ENCODE measurements around the gene LYSET. TPM values are rescaled to one million over a fixed set of nuclear protein-coding genes. Genes with fewer than 3 reads are reported as not detected.

LYSET gene
- total and polyA plus RNA-seq, 3 donors from 2014 or later = 11.1 to 15.2 (median 11.9) TPM

GRCh38 chr14:93199031-93199430 lies 13.9 kb downstream of the LYSET start:
- no peaks in the 10 kb centered on the region for H3K36me3 ChIP-seq (ENCODE audit: low read depth, missing control alignments)
- H3K4me3 ChIP-seq = no peak overlapping the region
- no peaks in the 10 kb centered on the region for H3K4me1 ChIP-seq
- no peaks in the 10 kb centered on the region for H3K9me3 ChIP-seq
- no peak overlapping the region for H3K27ac ChIP-seq
- H3K27me3 ChIP-seq = no peaks in the 10 kb centered on the region
- intact Hi-C loops (cut with DNase I; ENCODE audit: low total_unique reads) = no loop called here
- TF ChIP-seq, protein P1, sequence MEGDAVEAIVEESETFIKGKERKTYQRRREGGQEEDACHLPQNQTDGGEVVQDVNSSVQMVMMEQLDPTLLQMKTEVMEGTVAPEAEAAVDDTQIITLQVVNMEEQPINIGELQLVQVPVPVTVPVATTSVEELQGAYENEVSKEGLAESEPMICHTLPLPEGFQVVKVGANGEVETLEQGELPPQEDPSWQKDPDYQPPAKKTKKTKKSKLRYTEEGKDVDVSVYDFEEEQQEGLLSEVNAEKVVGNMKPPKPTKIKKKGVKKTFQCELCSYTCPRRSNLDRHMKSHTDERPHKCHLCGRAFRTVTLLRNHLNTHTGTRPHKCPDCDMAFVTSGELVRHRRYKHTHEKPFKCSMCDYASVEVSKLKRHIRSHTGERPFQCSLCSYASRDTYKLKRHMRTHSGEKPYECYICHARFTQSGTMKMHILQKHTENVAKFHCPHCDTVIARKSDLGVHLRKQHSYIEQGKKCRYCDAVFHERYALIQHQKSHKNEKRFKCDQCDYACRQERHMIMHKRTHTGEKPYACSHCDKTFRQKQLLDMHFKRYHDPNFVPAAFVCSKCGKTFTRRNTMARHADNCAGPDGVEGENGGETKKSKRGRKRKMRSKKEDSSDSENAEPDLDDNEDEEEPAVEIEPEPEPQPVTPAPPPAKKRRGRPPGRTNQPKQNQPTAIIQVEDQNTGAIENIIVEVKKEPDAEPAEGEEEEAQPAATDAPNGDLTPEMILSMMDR (IDR thresholded peaks at IDR 0.05) = no peak
- no peak for TF ChIP-seq POLR2A (IDR thresholded peaks at IDR 0.05)
- 82 to 91% methylated on average over 4 of the region's 4 CpGs for WGBS, 2 donors
- no peak for DNase-seq

GRCh38 chr14:93200553-93200952 lies 15.4 kb downstream of the LYSET start:
- intact Hi-C loops (cut with DNase I; ENCODE audit: low total_unique reads) = no loop called here
- 93 to 95% methylated on average over 5 of the region's 5 CpGs for WGBS, 2 donors

DNA sequence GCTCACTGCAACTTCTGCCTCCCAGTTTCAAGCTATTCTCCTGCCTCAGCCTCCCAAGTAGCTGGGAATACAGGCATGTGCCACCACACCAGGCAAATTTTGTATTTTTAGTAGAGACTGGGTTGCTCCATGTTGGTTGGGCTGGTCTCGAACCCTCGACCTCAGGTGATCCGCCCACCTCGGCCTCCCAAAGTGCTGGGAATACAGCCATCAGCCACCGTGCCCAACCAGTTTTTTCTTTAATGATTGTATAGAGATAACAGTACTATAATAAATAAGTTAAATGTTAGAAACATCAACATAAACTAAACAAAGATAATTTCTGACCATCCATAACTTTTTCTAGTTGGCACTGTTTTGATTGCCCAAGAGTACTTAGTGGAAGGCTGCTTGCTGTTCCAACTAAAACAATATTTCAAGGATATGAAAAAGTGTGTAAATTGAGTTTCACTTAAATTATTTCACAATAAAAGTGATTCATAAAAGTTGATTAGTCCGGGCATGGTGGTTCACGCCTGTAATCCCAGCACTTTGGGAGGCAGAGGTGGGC lies 16.1 kb downstream of the LYSET start:
- no peaks in the 10 kb centered on the region for H3K27me3 ChIP-seq
- TF ChIP-seq, protein P1 (IDR thresholded peaks at IDR 0.05) = no peak
- no peak for TF ChIP-seq POLR2A (IDR thresholded peaks at IDR 0.05)
- no peaks in the 10 kb centered on the region for H3K9me3 ChIP-seq
- DNase-seq = no peak
- no peak overlapping the region for H3K27ac ChIP-seq
- intact Hi-C loops (cut with DNase I; ENCODE audit: low total_unique reads) = no loop called here
- no peaks in the 10 kb centered on the region for H3K36me3 ChIP-seq (ENCODE audit: low read depth, missing control alignments)
- WGBS, 2 donors = 84 to 94% methylated on average over 7 of the region's 7 CpGs
- H3K4me3 ChIP-seq = no peak overlapping the region
- peaks cover 3% of the 10 kb centered on the region for H3K4me1 ChIP-seq

More at GRCh38 chr14:93200553-93200952, 15.4 kb downstream of the LYSET start:
- Histone ChIP-seq H3K27me3 (no peaks in the 10 kb centered on the region), H3K4me1 (no peaks in the 10 kb centered on the region), H3K36me3 (ENCODE audit: low read depth, missing control alignments) (no peaks in the 10 kb centered on the region), H3K27ac (no peak overlapping the region), H3K9me3 (no peaks in the 10 kb centered on the region), H3K4me3 (no peak overlapping the region)
- TF ChIP-seq, protein P1 (IDR thresholded peaks at IDR 0.05) = no peak
- no peak for TF ChIP-seq POLR2A (IDR thresholded peaks at IDR 0.05)
- no peak for DNase-seq

DNA sequence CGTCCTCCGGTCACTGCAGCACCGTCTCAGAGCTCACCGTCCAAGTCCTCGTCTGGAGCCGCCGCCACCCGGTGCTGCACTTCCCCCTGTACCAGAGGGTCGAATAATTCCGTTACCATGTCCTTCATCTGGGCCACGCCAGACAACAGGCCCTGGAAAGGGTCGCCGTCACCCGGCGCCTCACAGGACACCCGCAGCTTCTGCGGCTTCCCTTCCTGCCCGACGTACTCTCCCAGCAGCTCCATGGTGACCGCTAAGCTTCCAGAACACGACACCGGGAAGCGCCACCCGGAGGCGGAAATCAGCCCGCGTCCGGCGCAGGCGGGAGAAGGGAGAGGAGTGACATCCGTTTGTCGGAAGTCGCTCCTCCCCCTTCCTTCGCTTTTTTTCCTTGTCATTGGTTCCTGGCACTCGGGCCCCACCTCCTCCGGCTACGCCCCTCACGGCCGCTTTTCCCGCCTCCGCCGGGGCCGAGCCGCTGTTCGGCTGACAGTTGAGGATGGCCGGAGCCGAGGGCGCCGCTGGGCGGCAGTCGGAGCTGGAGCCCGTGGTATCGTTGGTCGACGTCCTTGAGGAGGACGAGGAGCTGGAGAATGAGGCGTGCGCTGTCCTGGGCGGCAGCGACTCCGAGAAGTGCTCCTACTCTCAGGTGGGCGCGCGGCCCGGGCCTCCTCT lies 21.8 kb downstream of the LYSET start, which contains the start of the genes GON7 and UBR7:
Gene GON7 (minus strand): TSS at position 273 of the 675 bp plus-strand sequence. CDS start 28 bp downstream, at position 245.
Gene UBR7 (plus strand): TSS at position 464 of the 675 bp plus-strand sequence. CDS start 36 bp downstream, at position 500.
- peak; percentile 50 for TF ChIP-seq POLR2A (IDR thresholded peaks at IDR 0.05)
- TF ChIP-seq, protein P1 (IDR thresholded peaks at IDR 0.05) = peak; percentile 15 to 49 (median 31)
- Histone ChIP-seq H3K27ac (peak within 1 kb of the TSS; percentile 53 to 79), H3K27me3 (no peaks in the 10 kb centered on the region), H3K4me1 (peaks cover 13% of the 10 kb centered on the region), H3K36me3 (ENCODE audit: low read depth, missing control alignments) (no peaks in the 10 kb centered on the region), H3K4me3 (peak within 1 kb of the TSS; percentile 78 to 89), H3K9me3 (no peaks in the 10 kb centered on the region)
- 0 to 1% methylated on average over 20 to 57 of the region's 65 CpGs for WGBS, 2 donors
- DNase-seq = peak; percentile 97
- intact Hi-C loops (cut with DNase I; ENCODE audit: low total_unique reads) = no loop called here
